ENCODE data around the gene MANEA. TPM values are rescaled to one million over a fixed set of nuclear protein-coding genes. Genes with fewer than 3 reads are reported as not detected.

Gene MANEA
- total RNA-seq: 14.4 and 15.9 TPM in 2 replicates

GRCh38 chr6:95577304-95578105, at the start of gene MANEA:
Gene MANEA (plus strand): TSS chr6:95577535. CDS start chr6:95586440, 8,905 bp downstream.

